BE2C (cell line): ENCODE results near the gene DCUN1D1.

ENCODE experiments used
- DNase-seq: peaks from one replicate; pipeline ENCODE4 v3.0.0-alpha.2; 2020
- H3K27me3 ChIP-seq: fragments of 250-450 bp; sonication (Bioruptor Pico); 2 replicates; pipeline ENCODE4 v1.5.1; 2020; ENCODE audit warnings: mild to moderate bottlenecking
- H3K36me3 ChIP-seq: fragments of 250-450 bp; sonication (Bioruptor Pico); 2 replicates; pipeline ENCODE4 v1.5.1; 2020; ENCODE audit warnings: mild to moderate bottlenecking
- H3K4me1 ChIP-seq: fragments of 250-450 bp; sonication (Bioruptor Pico); 2 replicates; pipeline ENCODE4 v1.5.1; 2020
- H3K4me3 ChIP-seq: 2 replicates; pipeline ENCODE4 v1.5.1; 2011; ENCODE audit warnings: low read depth, low read length
- H3K9me3 ChIP-seq: fragments of 250-450 bp; sonication (Bioruptor Pico); 2 replicates; pipeline ENCODE4 v1.5.1; 2020
- TF ChIP-seq, protein P1 (sequence below): IDR thresholded peaks from 2 replicates; pipeline ENCODE4 v1.5.1; 2012; ENCODE audit warnings: mild to moderate bottlenecking, low read depth, low read length

DCUN1D1 gene

DNA sequence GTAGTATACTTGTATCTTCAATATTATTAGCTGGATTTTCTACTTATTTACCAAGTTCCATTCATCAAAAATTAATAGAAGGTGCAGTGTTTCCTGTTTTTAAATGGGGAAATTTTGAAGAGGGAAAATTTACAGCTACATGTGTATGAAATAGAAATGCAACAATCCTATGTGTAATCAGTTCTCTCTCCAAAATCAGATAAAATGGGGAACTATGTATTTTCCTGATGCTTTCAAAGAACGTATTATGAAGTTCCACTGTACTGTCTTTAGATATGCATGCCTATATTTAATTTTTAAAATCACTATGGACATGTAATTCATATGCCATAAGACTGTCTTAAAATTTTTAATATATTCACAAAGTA, 43.4 kb downstream of the DCUN1D1 start:
- H3K36me3 ChIP-seq, result no peaks in the 10 kb centered on the region

DNA sequence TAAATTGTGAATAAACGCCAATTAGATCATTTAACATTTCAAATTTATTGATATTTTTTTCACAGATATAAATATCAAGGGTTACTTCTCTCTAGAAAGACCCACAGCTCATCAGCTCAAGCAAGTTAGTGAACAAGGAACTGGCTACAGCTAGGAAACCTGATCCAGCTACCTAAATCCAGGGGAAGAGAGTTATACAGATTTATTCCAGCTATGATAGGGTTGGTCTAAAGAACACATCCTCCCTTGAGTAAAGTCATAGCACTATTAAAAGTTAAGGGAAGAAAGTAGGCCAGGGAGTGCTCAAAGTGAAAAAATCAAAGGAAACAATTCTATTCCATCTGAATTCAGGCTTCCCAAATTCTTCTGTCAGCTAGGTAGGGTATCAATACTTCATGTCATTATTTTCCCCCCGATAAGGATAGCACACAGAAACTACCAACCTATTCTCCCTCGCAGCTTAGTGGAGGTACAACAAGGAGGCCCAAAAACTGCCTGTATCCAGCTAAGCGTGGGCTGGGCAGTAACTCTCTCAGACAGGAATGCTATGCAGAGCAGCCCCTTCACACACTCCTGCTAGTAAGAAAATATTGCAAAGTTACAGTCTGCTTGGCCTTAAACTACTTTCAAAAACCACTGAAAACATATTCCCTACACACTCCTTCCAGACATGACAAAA, 44.0 kb downstream of the DCUN1D1 start:
- TF ChIP-seq, protein P1, sequence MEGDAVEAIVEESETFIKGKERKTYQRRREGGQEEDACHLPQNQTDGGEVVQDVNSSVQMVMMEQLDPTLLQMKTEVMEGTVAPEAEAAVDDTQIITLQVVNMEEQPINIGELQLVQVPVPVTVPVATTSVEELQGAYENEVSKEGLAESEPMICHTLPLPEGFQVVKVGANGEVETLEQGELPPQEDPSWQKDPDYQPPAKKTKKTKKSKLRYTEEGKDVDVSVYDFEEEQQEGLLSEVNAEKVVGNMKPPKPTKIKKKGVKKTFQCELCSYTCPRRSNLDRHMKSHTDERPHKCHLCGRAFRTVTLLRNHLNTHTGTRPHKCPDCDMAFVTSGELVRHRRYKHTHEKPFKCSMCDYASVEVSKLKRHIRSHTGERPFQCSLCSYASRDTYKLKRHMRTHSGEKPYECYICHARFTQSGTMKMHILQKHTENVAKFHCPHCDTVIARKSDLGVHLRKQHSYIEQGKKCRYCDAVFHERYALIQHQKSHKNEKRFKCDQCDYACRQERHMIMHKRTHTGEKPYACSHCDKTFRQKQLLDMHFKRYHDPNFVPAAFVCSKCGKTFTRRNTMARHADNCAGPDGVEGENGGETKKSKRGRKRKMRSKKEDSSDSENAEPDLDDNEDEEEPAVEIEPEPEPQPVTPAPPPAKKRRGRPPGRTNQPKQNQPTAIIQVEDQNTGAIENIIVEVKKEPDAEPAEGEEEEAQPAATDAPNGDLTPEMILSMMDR, result no peak
- H3K9me3 ChIP-seq, result no peaks in the 10 kb centered on the region; the same call in 1 of the 2 replicates
- no peak for DNase-seq
- no peaks in the 10 kb centered on the region for H3K27me3 ChIP-seq
- H3K4me1 ChIP-seq, result peaks cover 12% of the 10 kb centered on the region
- H3K36me3 ChIP-seq, result no peaks in the 10 kb centered on the region
- H3K4me3 ChIP-seq, result no peak overlapping the region

More for the DNA sequence above, 43.4 kb downstream of the DCUN1D1 start:
- TF ChIP-seq, protein P1, result no peak
- Histone ChIP-seq H3K9me3 (no peaks in the 10 kb centered on the region; the same call in 1 of the 2 replicates), H3K27me3 (no peaks in the 10 kb centered on the region), H3K4me3 (no peak overlapping the region), H3K4me1 (peaks cover 12% of the 10 kb centered on the region)
- no peak for DNase-seq

DNA sequence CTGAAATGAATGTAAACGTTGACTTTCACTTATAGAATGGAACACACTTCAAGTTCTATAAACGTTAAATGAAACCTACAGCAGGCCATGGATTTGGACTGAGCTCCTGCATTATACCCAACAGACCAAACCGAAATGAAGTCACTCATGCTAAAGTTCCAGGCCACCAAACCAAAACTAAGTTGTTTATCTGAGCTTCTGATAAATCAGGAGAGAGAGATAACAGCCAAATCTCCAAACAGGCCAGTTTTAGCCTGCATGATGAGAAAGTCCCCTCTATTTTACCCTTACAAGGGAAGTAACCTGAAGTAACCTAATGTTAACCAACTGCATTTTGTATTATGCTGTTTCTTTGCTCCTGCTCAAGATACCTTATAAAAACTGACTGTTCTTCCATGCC, 44.5 kb downstream of the DCUN1D1 start:
- H3K4me1 ChIP-seq, result peaks cover 12% of the 10 kb centered on the region
- H3K9me3 ChIP-seq, result no peaks in the 10 kb centered on the region; the same call in 1 of the 2 replicates
- H3K27me3 ChIP-seq, result no peaks in the 10 kb centered on the region
- TF ChIP-seq, protein P1, result no peak
- H3K4me3 ChIP-seq, result no peak overlapping the region
- DNase-seq, result no peak
- no peaks in the 10 kb centered on the region for H3K36me3 ChIP-seq

DNA sequence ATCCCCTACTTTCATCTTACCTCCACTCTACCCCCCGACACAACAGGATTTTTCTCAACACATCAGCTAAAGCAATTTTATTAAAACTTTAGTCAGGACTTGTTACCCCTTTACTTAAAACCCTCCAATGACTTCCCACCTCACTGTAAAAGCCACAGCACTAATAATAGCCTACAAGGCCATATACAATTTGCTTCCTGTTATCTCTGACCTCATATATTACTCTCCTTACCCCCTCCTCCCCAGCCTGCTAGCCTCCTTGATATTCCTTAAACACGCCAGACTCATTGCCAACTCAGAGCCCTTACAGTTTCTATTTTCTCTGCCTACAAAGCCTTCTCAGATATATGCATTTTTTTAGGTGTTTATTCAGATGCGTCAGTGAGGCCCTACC, 54.4 kb downstream of the DCUN1D1 start:
- no peaks in the 10 kb centered on the region for H3K36me3 ChIP-seq
- H3K4me3 ChIP-seq, result no peak overlapping the region
- no peaks in the 10 kb centered on the region; the same call in 1 of the 2 replicates for H3K9me3 ChIP-seq
- H3K27me3 ChIP-seq, result no peaks in the 10 kb centered on the region
- H3K4me1 ChIP-seq, result peaks cover 5% of the 10 kb centered on the region
- no peak for DNase-seq
- TF ChIP-seq, protein P1, result no peak

DNA sequence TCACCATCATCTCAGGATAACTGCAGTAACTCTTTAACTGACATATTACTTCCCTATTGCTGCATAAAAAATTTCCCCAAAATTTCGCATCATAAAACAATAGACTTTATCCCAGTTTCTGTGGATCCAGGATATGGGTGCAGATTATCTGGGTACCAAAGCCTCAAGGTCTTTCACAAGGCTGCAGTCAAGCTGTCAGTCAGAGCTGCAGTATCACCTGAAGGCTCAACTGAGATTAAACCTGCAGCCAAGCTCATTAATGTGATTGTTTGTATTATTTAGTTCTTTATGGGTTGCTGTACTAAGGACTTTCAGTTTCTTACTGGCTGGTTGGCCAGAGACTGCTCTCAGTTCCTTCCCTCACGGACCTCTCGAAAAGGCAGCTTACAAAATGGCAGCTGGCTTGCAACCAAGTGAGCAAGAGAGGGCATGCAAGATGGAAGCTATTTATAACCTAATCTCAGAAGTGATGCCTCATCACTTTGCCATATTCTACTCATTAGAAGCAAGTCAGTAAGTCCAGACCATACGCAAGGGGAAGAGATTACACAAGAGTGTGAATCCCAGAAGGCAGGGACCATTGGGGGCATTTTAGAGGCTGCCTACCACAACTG, 54.9 kb downstream of the DCUN1D1 start:
- TF ChIP-seq, protein P1, result no peak
- Histone ChIP-seq H3K4me3 (no peak overlapping the region), H3K4me1 (peaks cover 10% of the 10 kb centered on the region), H3K9me3 (no peaks in the 10 kb centered on the region; the same call in 1 of the 2 replicates), H3K36me3 (no peaks in the 10 kb centered on the region), H3K27me3 (no peaks in the 10 kb centered on the region)
- DNase-seq, result no peak
